ENCODE measurements around the gene GSTT2.

GSTT2 gene

DNA sequence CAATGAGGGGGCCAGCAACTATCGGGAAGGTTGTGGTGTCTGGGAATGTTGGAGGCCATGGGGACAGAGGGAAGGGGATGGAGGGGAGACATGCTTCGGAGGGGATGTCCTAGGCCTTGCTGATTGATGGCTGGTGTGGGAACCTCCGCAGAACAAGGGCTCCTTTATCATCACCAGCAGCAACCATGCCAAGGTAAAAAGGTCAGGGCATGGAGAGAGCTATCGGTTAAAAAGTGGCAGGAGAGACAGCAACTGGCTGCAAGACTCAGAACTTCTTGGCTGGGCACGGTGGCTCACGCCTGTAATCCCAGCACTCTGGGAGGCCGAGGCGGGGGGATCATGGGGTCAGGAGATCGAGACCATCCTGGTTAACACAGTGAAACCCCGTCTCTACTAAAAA lies 22.3 kb downstream of the GSTT2 start:
- TF ChIP-seq, protein P1, sequence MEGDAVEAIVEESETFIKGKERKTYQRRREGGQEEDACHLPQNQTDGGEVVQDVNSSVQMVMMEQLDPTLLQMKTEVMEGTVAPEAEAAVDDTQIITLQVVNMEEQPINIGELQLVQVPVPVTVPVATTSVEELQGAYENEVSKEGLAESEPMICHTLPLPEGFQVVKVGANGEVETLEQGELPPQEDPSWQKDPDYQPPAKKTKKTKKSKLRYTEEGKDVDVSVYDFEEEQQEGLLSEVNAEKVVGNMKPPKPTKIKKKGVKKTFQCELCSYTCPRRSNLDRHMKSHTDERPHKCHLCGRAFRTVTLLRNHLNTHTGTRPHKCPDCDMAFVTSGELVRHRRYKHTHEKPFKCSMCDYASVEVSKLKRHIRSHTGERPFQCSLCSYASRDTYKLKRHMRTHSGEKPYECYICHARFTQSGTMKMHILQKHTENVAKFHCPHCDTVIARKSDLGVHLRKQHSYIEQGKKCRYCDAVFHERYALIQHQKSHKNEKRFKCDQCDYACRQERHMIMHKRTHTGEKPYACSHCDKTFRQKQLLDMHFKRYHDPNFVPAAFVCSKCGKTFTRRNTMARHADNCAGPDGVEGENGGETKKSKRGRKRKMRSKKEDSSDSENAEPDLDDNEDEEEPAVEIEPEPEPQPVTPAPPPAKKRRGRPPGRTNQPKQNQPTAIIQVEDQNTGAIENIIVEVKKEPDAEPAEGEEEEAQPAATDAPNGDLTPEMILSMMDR (IDR thresholded peaks at IDR 0.05; ENCODE audit: low read depth, low read length), result no peak
- no peaks in the 10 kb centered on the region for H3K27me3 ChIP-seq
- no peaks in the 10 kb centered on the region for H3K9me3 ChIP-seq
- no peaks in the 10 kb centered on the region for H3K4me1 ChIP-seq
- no peak for DNase-seq
- no peak overlapping the region for H3K4me3 ChIP-seq (ENCODE audit: low read depth, low read length)
- H3K36me3 ChIP-seq, result no peaks in the 10 kb centered on the region

DNA sequence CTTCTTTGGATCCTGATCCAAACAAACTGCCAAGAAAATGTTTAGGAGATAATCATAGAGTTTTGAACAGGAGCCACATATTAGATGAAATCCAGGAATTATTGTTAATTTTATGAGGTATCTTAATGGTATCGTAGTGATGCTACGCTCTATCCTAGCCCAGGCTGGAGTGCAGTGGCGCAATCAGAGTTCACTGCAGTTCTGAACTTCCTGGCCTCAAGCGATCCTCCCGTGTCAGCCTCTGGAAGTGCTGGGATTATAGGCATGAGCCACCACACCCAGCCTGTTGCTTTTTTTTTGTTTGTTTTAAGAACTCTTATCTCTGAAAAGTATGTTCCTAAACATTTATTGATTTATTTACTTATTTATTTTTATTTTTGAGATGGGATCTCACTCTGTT lies 22.9 kb downstream of the GSTT2 start:
- Histone ChIP-seq H3K36me3 (no peaks in the 10 kb centered on the region), H3K27me3 (no peaks in the 10 kb centered on the region), H3K4me1 (no peaks in the 10 kb centered on the region), H3K9me3 (no peaks in the 10 kb centered on the region), H3K4me3 (ENCODE audit: low read depth, low read length) (no peak overlapping the region)
- TF ChIP-seq, protein P1 (IDR thresholded peaks at IDR 0.05; ENCODE audit: low read depth, low read length), result no peak
- DNase-seq, result no peak

DNA sequence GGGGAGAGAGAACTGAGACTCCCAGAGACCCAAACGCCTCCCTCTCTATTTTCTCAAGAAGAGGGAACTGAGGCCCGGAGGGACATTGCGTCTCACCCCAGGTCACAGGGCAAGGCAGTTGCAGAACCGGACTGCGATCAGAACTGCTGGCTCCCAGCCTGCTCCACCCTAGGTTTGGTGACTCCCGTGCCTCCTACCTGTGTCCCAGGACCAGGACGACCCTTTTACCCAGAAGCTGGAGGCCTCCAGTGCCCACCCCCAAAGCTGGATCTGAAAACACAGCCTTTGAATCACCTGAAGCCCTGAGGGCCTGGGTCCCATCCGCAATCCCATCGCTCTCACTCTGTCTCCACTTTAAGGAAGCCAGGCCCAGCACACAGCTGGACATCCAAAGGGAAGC lies 24.0 kb downstream of the GSTT2 start:
- TF ChIP-seq, protein P1 (IDR thresholded peaks at IDR 0.05; ENCODE audit: low read depth, low read length), result no peak
- Histone ChIP-seq H3K27me3 (no peaks in the 10 kb centered on the region), H3K9me3 (no peaks in the 10 kb centered on the region), H3K4me1 (no peaks in the 10 kb centered on the region), H3K4me3 (ENCODE audit: low read depth, low read length) (no peak overlapping the region), H3K36me3 (no peaks in the 10 kb centered on the region)
- no peak for DNase-seq

DNA sequence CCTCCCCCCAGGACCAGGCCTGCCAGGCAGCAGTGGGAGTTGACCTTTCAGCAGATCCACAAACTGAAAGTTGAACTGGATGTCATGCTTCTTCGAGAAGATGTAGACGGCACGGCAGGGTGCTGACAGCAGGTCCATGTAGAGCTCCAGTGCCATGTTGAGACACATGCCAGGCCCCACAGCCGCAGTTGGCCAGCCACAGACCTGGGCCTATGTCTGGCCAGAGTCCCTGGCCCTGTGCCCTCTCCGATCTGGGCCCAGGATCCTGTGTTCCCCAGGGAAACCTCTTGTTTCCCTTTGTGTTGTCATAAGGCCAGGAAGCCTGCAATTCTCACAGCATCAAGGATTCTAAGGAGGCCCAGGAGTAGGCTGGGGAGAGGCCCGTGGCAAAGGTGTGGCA lies 25.3 kb downstream of the GSTT2 start, which contains the start of gene GSTT4:
GSTT4 (minus strand) TSS at position 253 of the 400 bp plus-strand sequence; CDS start at position 156, 97 bp downstream.
- H3K4me3 ChIP-seq (ENCODE audit: low read depth, low read length), result no peak within 1 kb of the TSS
- TF ChIP-seq, protein P1 (IDR thresholded peaks at IDR 0.05; ENCODE audit: low read depth, low read length), result no peak
- DNase-seq, result no peak
- H3K4me1 ChIP-seq, result no peaks in the 10 kb centered on the region
- no peaks in the 10 kb centered on the region for H3K9me3 ChIP-seq
- H3K36me3 ChIP-seq, result no peaks in the 10 kb centered on the region
- H3K27me3 ChIP-seq, result no peaks in the 10 kb centered on the region

DNA sequence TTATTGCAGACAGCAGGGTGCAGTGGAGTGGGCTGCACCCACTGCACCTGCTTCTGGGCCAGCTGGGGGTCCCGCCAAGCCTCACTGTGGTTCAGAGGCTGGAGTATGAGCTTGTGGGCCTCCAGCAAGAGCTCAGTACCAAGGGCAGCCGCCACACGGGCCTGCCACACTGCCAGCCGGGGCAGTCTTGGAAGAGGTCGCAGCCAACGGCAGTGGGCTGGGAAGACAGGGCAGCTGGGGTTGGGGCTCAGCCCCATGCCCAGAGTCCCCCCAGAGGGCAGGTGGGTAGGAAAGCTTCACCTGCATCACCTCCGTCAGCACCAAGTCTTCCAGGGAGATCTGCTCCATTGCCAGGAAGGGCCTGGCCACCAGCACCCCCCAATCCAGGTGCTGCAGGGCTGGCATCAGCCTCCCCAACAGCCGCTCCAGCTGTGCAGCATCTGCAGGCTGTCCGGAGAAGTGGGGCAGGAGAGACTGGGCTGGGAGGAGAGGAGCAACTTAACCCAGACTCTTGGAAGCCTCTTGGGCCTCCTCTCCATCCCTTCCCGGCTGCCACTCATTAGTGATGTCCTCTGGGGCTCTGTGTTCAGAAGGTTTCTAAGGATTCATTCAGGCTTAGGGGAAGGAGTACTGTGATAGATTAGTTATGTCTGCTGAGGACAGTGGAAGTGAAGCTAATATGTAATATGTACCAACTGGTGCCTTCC lies 26.4 kb downstream of the GSTT2 start:
- no peaks in the 10 kb centered on the region for H3K27me3 ChIP-seq
- H3K4me1 ChIP-seq, result no peaks in the 10 kb centered on the region
- no peaks in the 10 kb centered on the region for H3K36me3 ChIP-seq
- H3K4me3 ChIP-seq (ENCODE audit: low read depth, low read length), result no peak overlapping the region
- DNase-seq, result no peak
- TF ChIP-seq, protein P1 (IDR thresholded peaks at IDR 0.05; ENCODE audit: low read depth, low read length), result no peak
- H3K9me3 ChIP-seq, result no peaks in the 10 kb centered on the region

DNA sequence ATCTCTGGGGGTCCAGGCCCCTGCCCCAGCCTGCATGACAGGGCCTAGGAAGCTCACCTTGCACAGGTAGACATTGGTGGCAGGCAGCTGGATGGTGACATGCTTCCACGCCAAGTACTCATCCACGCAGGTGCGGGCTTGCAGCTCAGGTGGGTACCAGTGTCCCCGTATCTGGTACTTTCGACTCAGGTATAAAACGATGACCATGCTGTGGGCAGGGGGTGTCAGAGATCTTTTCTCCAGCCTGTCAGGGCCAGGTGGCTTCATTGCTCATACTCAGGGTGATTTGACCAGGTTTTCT lies 26.9 kb downstream of the GSTT2 start:
- H3K4me1 ChIP-seq, result no peaks in the 10 kb centered on the region
- no peaks in the 10 kb centered on the region for H3K36me3 ChIP-seq
- DNase-seq, result no peak
- no peak overlapping the region for H3K4me3 ChIP-seq (ENCODE audit: low read depth, low read length)
- no peaks in the 10 kb centered on the region for H3K27me3 ChIP-seq
- TF ChIP-seq, protein P1 (IDR thresholded peaks at IDR 0.05; ENCODE audit: low read depth, low read length), result no peak
- H3K9me3 ChIP-seq, result no peaks in the 10 kb centered on the region
